ENCODE data around the gene FOXJ3.

Gene FOXJ3

DNA sequence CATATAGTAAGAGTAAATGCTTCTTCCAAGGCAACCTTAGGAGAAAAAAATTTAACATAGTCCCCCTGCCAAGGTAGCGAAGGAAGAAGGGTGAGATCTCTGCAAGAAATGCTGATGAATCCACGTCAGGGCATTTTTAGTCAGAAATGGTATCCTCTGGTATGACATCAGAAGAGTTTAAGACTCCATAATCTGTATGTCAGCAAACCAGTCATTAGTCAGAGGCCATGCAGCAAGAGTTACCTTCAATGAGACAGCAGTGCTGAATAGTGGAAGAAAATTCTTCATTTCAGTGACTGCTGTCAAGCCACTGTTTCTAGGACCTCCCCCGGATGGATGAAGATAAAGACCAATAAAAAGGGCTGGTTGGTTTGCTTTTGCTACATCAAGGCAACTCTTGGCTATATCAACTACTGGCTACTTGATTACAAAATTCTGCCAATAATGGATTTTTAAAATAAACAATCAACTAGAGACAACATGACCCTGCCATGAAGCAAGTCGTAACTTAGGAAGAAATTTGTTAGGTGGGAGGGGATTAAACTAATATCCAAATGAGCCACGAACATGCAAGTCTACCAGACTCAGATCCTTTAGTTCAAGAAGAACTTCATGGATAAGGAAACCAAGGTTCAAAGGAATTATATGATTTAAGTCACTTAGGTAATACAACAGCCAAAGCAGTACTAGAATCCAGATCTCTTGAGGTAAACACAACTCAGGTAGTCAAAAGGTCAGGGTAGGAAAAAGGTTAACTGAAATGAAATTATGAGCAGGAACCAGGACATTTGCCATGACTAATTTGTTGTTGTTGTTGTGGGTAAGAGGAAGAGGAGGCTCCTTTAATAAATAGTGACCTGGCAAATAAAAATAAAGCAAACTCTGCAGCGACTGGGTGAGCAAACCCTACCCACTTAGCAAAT, 144.8 kb downstream of the FOXJ3 start:
- no peak for DNase-seq (ENCODE audit: low spot score)

- no peak for DNase-seq (ENCODE audit: low spot score)
Measured at GRCh38 chr1:42186152-42186551, 148.9 kb downstream of the FOXJ3 start.

DNA sequence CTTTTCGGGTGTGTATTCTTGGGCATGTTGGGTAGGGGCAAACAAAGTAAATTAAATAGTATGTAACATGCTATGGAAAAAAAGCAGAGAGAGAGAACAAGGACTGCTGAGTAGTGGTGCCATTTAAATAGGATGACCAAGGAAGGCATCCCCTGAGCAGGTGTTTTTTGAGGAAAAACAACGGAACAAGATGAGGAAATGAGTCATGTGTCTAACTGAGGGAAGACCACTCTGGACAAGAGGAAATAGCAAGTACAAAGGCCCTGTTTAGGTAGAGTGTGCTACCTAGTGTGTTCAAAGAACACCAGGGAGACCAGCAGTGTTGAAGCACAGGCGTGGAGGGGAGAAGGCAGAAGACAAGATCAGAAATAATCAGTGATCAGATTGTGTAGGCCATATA, 150.4 kb downstream of the FOXJ3 start:
- DNase-seq (ENCODE audit: low spot score), result no peak

- no peak for DNase-seq (ENCODE audit: low spot score)
Measured at GRCh38 chr1:42183957-42184268, 151.1 kb downstream of the FOXJ3 start.

GRCh38 chr1:42183210-42183956, 151.7 kb downstream of the FOXJ3 start:
- no peak for DNase-seq (ENCODE audit: low spot score)

DNA sequence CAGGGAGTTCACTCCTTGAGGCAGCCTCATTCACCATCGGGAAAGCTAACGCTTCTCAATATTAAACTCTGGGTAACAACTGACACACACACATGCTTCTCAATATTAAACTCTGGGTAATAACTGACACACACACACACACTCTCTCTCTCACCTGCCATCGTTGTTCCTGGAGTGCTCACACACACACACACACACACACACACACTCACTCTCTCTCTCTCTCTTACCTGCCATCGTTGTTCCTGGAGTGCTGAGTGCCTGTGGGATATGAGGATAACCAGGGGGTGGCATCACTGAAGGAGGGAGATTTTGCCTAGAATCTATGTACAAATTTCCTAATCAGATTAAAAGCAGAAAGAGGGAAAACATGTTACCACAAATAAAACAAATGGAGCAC, 153.3 kb downstream of the FOXJ3 start:
- no peak for DNase-seq (ENCODE audit: low spot score)

- no peak for DNase-seq (ENCODE audit: low spot score)
Measured at GRCh38 chr1:42179900-42180329, 155.1 kb downstream of the FOXJ3 start.

GRCh38 chr1:42179275-42179674, 155.8 kb downstream of the FOXJ3 start:
- no peak for DNase-seq (ENCODE audit: low spot score)

DNA sequence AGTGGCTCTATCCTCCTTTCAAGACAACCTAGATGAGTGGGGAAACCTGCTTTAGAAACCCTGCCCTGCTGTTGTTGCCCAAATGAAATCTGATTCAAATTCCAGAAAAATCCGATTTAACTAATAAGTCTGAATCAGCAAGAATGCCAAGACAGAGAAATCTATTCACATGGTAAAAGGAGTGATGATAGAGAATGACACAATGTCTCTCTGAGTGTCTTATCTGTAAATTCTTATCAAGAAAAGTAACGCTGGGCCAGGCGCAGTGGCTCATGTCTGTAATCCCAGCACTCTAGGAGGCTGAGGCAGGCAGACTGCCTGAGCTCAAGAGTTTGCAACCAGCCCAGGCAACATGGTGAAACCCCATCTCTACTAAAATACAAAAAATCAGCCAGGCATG, 156.8 kb downstream of the FOXJ3 start:
- DNase-seq (ENCODE audit: low spot score), result no peak

- DNase-seq (ENCODE audit: low spot score), result no peak
Measured at GRCh38 chr1:42177541-42177981, 157.5 kb downstream of the FOXJ3 start.

DNA sequence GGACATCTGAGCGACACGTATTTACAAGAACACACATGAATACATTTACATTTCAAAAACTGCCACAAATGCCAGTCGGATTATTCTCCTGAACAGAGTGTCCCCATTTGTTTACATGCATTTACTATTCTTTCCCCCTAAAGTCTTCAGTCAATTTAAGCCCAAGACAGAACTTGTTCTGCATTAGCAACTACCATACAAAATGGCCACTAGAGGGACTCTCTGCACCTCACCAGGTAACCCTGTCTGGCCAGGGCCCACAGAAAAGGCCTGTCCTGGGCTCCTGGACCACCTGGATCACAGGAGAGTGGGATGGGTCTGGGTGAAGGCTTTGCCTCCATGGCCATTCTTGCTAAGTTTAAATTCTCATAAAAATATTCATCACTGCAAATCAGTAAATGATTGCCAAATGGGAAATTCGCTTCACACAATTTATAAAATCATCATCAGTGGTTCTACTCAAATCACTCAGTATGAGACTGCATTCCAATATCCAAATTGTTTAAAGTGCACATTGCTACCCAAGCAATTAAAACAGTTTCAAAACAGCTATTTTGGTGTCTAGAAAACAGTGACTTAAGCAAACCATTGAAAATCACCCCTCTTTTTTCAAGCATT, 158.0 kb downstream of the FOXJ3 start:
- DNase-seq (ENCODE audit: low spot score), result no peak

DNA sequence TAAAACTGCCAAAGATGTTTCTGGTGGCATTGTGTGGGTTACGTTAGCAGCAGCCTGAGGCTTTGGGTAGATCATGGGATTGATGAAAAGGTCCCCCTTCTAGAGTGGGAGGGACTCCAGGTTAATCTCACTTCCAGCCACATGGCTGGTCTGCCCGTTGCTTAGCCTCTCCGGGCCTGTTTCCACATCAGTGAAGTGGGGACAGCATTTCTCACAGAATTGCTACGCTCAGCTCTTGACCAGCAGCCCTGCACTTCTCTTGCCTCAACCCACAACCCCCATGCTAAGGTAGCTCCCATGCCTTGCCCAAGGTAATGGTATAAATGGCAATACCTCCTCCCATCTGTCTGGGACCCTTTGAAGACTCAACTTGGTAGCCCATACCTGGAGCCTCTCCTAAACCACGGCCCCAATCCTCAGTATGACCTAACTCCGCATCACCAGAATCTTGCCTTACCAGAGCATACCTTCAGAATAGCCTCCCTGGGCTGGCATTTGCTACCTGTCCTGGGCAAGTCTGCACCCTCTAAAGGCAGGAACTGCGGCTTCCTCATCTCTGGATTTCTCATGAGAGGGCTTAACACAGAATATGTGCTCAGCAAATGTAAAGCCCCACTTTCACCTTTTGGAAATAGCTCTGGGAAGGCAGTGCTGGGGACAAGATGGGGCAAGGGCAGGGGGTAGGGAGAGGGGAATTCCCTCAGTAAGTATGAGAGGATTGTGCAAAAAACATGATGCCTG, 159.6 kb downstream of the FOXJ3 start:
- DNase-seq (ENCODE audit: low spot score), result no peak

DNA sequence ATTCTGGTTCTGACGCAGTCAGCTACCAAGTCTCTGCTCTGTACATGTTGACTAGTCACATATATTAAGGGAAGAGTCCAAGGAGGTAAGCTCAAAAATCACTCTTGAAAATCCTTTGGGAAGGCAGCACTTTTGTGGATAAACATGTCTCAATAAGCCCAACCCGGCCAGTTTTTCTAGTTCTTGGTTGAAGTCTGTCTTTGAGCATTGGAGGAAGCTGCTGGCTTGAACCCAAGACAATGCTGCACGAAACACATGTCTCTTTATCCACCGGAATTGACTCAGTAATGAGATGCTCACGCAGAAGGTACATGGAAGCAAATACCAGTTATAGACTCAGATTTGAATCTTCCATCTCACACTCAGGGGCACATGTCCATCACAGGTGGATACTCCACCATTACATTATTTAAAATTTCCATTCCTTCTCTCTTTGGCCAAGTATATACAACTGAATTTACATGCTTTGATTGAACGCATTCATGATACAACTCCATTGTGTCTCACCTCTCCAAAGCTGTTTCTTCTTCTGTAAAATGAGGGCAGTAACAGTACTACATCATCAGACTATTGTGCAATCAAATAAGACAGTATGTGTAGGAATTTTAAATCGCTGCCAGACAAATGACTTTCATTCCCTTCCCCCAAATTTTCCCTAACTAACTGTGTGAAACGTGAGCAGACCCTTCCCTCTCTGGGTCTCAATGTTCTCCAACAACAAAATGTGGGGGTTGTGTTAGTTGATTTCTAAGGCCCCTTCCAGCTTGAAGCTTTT, 160.9 kb downstream of the FOXJ3 start:
- DNase-seq (ENCODE audit: low spot score), result no peak

DNA sequence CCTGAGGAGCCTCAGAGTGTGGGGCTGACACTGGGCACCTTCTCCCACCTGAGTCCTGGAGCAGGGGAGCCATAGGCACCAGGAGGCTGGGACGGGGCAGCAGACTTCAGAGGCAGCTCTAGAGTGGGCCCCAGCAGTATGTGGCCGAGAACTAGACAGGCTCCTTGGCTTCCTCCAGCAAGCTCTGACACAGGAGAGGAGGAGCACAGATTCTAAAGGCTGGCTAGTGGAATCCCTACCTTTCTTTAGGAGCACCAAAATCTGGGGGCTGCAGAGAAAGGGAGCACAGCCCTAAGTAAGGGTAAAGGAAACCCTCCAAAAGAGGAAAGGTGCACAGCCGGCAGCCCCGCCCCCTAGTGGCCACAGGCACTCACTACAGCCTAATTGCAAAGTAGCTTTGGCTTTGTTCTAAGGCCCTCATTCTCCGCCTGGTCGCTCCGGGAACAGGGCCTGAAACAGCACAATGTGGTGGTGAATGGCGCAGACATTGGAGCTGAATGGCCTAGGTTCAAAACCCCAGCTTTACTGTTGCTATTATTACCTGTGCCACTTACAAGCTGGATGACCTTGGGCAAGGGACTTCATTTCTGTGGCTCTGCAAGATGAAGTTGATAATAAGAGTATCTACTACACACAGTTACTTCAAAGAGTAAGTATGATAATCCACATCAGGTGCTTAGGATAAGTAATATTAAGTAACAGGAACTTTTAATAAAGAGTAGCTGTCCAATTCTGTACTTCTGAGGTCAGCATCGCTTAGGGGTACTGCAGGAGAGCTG, 161.7 kb downstream of the FOXJ3 start:
- DNase-seq (ENCODE audit: low spot score), result peak; percentile 84

DNA sequence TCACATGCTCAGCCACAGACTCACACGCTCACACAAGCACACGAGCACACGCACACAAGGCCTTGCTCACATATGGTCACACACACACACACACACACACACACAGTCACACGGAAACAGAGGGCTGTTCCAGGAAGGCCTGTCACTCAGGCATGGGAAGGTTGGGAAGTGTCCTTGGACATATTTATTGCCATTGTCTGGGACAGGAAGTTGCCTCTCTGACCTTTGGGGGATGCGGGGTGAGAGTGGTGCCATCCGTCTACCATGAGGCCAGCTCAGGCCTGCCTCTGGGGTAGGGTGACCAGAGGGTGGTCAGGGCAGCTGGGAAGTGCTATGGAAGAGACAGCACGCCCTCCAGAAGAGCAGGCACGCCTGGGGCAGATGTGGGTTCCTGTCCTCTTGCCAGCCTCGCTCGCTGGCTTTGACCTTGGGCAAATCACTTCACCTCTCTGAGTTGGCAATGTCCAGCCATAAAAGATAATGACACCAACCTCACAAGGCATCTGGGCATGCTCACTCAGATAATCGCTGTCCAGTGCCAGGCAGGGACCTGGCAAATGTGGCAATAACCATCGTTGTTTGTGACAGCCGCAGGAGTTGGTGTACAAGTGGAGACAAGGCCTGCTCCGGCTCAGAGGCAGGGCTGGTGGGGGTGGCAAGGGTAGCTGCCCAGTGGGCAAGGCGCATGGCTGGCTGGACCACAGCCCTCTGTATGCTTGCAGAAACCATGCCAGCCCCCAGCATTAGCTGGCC, 162.5 kb downstream of the FOXJ3 start:
- no peak for DNase-seq (ENCODE audit: low spot score)

DNA sequence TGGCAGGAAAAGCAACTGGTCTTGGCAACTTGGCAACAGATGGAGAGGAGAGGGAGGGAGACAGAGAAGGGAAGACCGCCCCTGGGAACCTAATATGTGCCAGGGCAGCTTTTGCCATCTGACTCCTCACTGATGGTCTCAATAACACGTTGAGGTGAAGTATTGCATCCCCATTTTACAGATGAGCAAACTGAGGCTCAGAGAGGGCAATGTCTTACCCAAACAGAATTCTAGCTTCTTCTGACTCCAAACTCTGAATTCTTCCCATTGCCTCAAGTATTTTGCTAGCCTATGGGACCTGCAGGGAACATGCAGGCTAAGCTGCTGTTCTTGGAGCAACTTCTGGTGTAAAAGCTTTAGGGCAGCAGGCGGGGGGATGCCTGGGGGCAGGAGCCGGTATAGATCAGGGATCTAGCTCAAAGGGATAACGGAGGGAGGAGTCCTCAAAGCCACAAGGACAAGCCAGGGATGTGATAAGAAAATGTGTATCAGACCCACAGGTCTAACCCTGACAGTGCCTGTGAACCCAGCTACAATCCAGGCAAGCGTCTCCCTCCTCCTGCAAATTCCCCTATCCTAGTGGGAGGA, 163.3 kb downstream of the FOXJ3 start:
- DNase-seq (ENCODE audit: low spot score), result no peak

GRCh38 chr1:42170779-42171621, 164.0 kb downstream of the FOXJ3 start:
- no peak for DNase-seq (ENCODE audit: low spot score)

GRCh38 chr1:42168763-42169162, 166.3 kb downstream of the FOXJ3 start:
- DNase-seq (ENCODE audit: low spot score), result no peak

GRCh38 chr1:42168391-42168670, 166.7 kb downstream of the FOXJ3 start:
- DNase-seq (ENCODE audit: low spot score), result no peak
